Measurements from ENCODE around the gene SLC12A8. TPM values are rescaled to one million over a fixed set of nuclear protein-coding genes. Genes with fewer than 3 reads are reported as not detected.
A peak's percentile ranks its signal among the peaks of the same experiment; 100 is the strongest.

The SLC12A8 gene
- total and polyA plus RNA-seq, 9 of the 15 experiments (the other 6 are each of a cell fraction or from before 2014, with no cell fraction given) = 0.04 to 0.33 (median 0.09) TPM; not detected in 4

GRCh38 chr3:125154800-125155269 is 57.7 kb downstream of the SLC12A8 start (continued):
- no peak for TF ChIP-seq ZBTB40 (IDR thresholded peaks at IDR 0.05)
- no peak for TF ChIP-seq ZBTB40 (CRISPR knock-in tag; IDR thresholded peaks at IDR 0.05)
- no peak for TF ChIP-seq ERF (CRISPR knock-in tag; IDR thresholded peaks at IDR 0.05)
- TF ChIP-seq CEBPB (tag; IDR thresholded peaks at IDR 0.05) = peak; percentile 47; the same call in 1 of the 2 replicates
- TF ChIP-seq SREBF1 (IDR thresholded peaks at IDR 0.05; ENCODE audit: borderline replicate concordance, low read depth, low read length) = no peak
- peak; percentile 71 for TF ChIP-seq MYC (IDR thresholded peaks at IDR 0.05; ENCODE audit: low read depth, low read length)
- TF ChIP-seq MYC (CRISPR knock-in tag; IDR thresholded peaks at IDR 0.05; ENCODE audit: borderline replicate concordance, low read depth) = no peak
- no peak for TF ChIP-seq SAFB (IDR thresholded peaks at IDR 0.05; ENCODE audit: borderline replicate concordance, low read depth, low read length)
- TF ChIP-seq TAF15 (IDR thresholded peaks at IDR 0.05; ENCODE audit: low read depth, low read length) = no peak
- no peak for TF ChIP-seq PYGO2 (tag; IDR thresholded peaks at IDR 0.05)
- 0 out of 2 replicates have a peak, but pooled peaks have one; percentile 26 for TF ChIP-seq MEF2A (IDR thresholded peaks at IDR 0.05; ENCODE audit: control insufficient read depth, low read depth, low read length)
- TF ChIP-seq HLTF (IDR thresholded peaks at IDR 0.05) = no peak
- TF ChIP-seq RBM22 (IDR thresholded peaks at IDR 0.05; ENCODE audit: low read depth, low read length, poor library complexity, severe bottlenecking) = no peak
- no peak for TF ChIP-seq ZNF124 (CRISPR knock-in tag; IDR thresholded peaks at IDR 0.05)
- TF ChIP-seq SMC3 (conservative IDR thresholded peaks at IDR 0.05; ENCODE audit: insufficient read depth, low read depth, low read length) = no peak
- TF ChIP-seq ZNF57 (CRISPR knock-in tag; IDR thresholded peaks at IDR 0.05) = no peak
- no peak for TF ChIP-seq LEF1 (IDR thresholded peaks at IDR 0.05)
- TF ChIP-seq RBM39 (optimal IDR thresholded peaks at IDR 0.05; ENCODE audit: low read depth, low read length) = no peak
- TF ChIP-seq COPS2 (conservative IDR thresholded peaks at IDR 0.05) = no peak
- TF ChIP-seq DACH1 (IDR thresholded peaks at IDR 0.05; ENCODE audit: partially characterized antibody) = no peak
- no peak for TF ChIP-seq ZNF830 (CRISPR knock-in tag; IDR thresholded peaks at IDR 0.05)
- TF ChIP-seq ILF3 (IDR thresholded peaks at IDR 0.05; ENCODE audit: borderline replicate concordance) = no peak
- no peak for TF ChIP-seq THAP7 (CRISPR knock-in tag; IDR thresholded peaks at IDR 0.05)
